Astrocyte of the spinal cord (primary cell): ENCODE data around the gene NTN5.
A peak's percentile ranks its signal among the peaks of the same experiment; 100 is the strongest.
"Not testable (repeated sequence)": the region's sequence is repeated elsewhere in the genome, so short reads cannot be mapped to it uniquely, and the experiment has no call there.

Experiments
- DNase-seq: peaks from one replicate; pipeline ENCODE4 v3.0.0; 2011; ENCODE audit warnings: low read depth, low spot score
- H3K4me3 ChIP-seq: 2 replicates; pipeline ENCODE4 v1.5.1; 2011; ENCODE audit warnings: low read depth, mild to moderate bottlenecking, low read length, moderate library complexity
- CTCF ChIP-seq: IDR thresholded peaks from 2 replicates; pipeline ENCODE4 v1.5.1; 2012; ENCODE audit warnings: low read depth, mild to moderate bottlenecking, low read length, inconsistent platforms
- in situ Hi-C: cut with HindIII; loops from 2 replicates; pipeline ENCODE4 v1.10.0; 2017; ENCODE audit warnings: low sequenced_read_pairs

NTN5 gene

GRCh38 chr19:48698046-48698445 is 25.2 kb upstream of the NTN5 start:
- no peak overlapping the region for H3K4me3 ChIP-seq
- peak; percentile 60 for DNase-seq
- in situ Hi-C loops: no loop called here
- TF ChIP-seq CTCF: no peak

- TF ChIP-seq CTCF: no peak
- DNase-seq: no peak
- in situ Hi-C loops: no loop called here
- no peak overlapping the region for H3K4me3 ChIP-seq
These were observed 23.7 kb upstream of the NTN5 start for GRCh38 chr19:48696353-48697010.

GRCh38 chr19:48695743-48696352 is 23.0 kb upstream of the NTN5 start, which contains the start of gene FUT2:
TSS of gene FUT2 (plus strand) at chr19:48695971. CDS start at chr19:48702957, 6,986 bp downstream.
- DNase-seq: no peak
- no peak within 1 kb of the TSS for H3K4me3 ChIP-seq
- TF ChIP-seq CTCF: no peak
- in situ Hi-C loops: no loop called here

GRCh38 chr19:48693629-48694028 is 20.8 kb upstream of the NTN5 start:
- H3K4me3 ChIP-seq, in situ Hi-C loops, DNase-seq: not testable (repeated sequence)

- TF ChIP-seq CTCF: no peak
- in situ Hi-C loops: no loop called here
- H3K4me3 ChIP-seq: no peak overlapping the region
- no peak for DNase-seq
These were observed 16.6 kb upstream of the NTN5 start for GRCh38 chr19:48689449-48689848.

GRCh38 chr19:48687776-48688175 is 15.0 kb upstream of the NTN5 start:
- no peak for DNase-seq
- H3K4me3 ChIP-seq: no peak overlapping the region
- in situ Hi-C loops: no loop called here
- no peak for TF ChIP-seq CTCF

GRCh38 chr19:48686637-48687036 is 13.8 kb upstream of the NTN5 start:
- H3K4me3 ChIP-seq, DNase-seq, in situ Hi-C loops: not testable (repeated sequence)

- in situ Hi-C loops: no loop called here
- DNase-seq: no peak
- no peak overlapping the region for H3K4me3 ChIP-seq
- TF ChIP-seq CTCF: no peak
These were observed 13.3 kb upstream of the NTN5 start for GRCh38 chr19:48686088-48686487.
